HL-60 (cell line): ENCODE results near the gene ADCK1.

Experiments
- DNase-seq, 2 experiments: peaks; one replicate each; pipeline ENCODE4 v3.0.0-alpha.2; 2010 to 2020; ENCODE audit warnings: low read depth in 1 of 2, low spot score in 1 of 2
- H3K27ac ChIP-seq: fragments of 250-450 bp; sonication (Bioruptor Pico); replicated peaks from 2 replicates; pipeline ENCODE4 v1.5.1; 2020; ENCODE audit warnings: mild to moderate bottlenecking, moderate library complexity
- H3K27me3 ChIP-seq: fragments of 250-450 bp; sonication (Bioruptor Pico); 2 replicates; pipeline ENCODE4 v1.5.1; 2021; ENCODE audit warnings: mild to moderate bottlenecking, moderate library complexity; ENCODE audit not compliant: insufficient read depth, poor library complexity, severe bottlenecking
- H3K4me3 ChIP-seq: replicated peaks from 2 replicates; pipeline ENCODE4 v1.5.1; 2011; ENCODE audit warnings: mild to moderate bottlenecking, control low read depth, low read length; ENCODE audit not compliant: insufficient read depth
- GABPA ChIP-seq: IDR thresholded peaks from 2 replicates; pipeline ENCODE4 v1.6.1; 2012; ENCODE audit warnings: low read depth
- POLR2AphosphoS5 ChIP-seq: IDR thresholded peaks from 2 replicates; pipeline ENCODE4 v1.6.1; 2012; ENCODE audit warnings: low read depth
- SPI1 ChIP-seq: IDR thresholded peaks from 2 replicates; pipeline ENCODE4 v1.6.1; 2012; ENCODE audit warnings: low read depth, mild to moderate bottlenecking, borderline replicate concordance
- TF ChIP-seq, protein P1 (sequence below): IDR thresholded peaks from one replicate; pipeline ENCODE4 v1.5.1; 2011; ENCODE audit warnings: low read length, control low read depth, inconsistent platforms; ENCODE audit not compliant: insufficient read depth
- TF ChIP-seq, protein P2 (sequence below): IDR thresholded peaks from 2 replicates; pipeline ENCODE4 v1.6.1; 2012; ENCODE audit warnings: low read depth; ENCODE audit not compliant: insufficient replicate concordance

ADCK1 gene

GRCh38 chr14:77965050-77965449, 165.1 kb downstream of the ADCK1 start:
- Histone ChIP-seq H3K4me3 (no peak overlapping the region), H3K27me3 (no peaks in the 10 kb centered on the region), H3K27ac (no peak overlapping the region)
- TF ChIP-seq, protein P1, sequence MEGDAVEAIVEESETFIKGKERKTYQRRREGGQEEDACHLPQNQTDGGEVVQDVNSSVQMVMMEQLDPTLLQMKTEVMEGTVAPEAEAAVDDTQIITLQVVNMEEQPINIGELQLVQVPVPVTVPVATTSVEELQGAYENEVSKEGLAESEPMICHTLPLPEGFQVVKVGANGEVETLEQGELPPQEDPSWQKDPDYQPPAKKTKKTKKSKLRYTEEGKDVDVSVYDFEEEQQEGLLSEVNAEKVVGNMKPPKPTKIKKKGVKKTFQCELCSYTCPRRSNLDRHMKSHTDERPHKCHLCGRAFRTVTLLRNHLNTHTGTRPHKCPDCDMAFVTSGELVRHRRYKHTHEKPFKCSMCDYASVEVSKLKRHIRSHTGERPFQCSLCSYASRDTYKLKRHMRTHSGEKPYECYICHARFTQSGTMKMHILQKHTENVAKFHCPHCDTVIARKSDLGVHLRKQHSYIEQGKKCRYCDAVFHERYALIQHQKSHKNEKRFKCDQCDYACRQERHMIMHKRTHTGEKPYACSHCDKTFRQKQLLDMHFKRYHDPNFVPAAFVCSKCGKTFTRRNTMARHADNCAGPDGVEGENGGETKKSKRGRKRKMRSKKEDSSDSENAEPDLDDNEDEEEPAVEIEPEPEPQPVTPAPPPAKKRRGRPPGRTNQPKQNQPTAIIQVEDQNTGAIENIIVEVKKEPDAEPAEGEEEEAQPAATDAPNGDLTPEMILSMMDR, result no peak
- TF ChIP-seq POLR2AphosphoS5 (no peak), SPI1 (no peak), GABPA (no peak)
- TF ChIP-seq, protein P2, sequence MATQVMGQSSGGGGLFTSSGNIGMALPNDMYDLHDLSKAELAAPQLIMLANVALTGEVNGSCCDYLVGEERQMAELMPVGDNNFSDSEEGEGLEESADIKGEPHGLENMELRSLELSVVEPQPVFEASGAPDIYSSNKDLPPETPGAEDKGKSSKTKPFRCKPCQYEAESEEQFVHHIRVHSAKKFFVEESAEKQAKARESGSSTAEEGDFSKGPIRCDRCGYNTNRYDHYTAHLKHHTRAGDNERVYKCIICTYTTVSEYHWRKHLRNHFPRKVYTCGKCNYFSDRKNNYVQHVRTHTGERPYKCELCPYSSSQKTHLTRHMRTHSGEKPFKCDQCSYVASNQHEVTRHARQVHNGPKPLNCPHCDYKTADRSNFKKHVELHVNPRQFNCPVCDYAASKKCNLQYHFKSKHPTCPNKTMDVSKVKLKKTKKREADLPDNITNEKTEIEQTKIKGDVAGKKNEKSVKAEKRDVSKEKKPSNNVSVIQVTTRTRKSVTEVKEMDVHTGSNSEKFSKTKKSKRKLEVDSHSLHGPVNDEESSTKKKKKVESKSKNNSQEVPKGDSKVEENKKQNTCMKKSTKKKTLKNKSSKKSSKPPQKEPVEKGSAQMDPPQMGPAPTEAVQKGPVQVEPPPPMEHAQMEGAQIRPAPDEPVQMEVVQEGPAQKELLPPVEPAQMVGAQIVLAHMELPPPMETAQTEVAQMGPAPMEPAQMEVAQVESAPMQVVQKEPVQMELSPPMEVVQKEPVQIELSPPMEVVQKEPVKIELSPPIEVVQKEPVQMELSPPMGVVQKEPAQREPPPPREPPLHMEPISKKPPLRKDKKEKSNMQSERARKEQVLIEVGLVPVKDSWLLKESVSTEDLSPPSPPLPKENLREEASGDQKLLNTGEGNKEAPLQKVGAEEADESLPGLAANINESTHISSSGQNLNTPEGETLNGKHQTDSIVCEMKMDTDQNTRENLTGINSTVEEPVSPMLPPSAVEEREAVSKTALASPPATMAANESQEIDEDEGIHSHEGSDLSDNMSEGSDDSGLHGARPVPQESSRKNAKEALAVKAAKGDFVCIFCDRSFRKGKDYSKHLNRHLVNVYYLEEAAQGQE, result no peak
- no peak for DNase-seq

DNA sequence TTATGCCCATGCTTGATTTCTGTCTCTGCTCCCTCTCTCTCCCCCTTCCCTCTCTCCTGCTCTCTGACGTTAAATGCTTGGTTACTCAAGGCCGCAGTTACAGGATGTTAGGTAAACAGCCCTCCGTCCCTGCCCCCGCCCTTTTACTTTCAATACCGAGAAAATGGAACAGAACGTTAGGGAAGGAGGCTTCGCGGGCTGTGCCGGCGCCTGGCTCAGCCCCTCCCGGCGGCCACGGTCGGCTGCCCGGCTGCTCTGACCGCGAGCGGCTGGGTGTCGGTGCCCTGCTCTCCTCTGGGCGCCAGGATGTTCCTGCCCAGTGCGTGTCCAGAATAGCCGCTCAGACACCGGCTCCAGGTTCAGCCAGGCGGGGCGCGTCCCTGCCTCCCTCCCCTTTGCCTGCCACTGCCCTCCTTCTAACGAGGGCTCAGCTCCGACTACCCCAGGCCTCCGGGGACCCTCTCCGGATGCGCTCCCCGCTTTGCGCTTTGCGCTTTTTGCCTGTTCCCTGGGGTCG, 166.1 kb downstream of the ADCK1 start:
- H3K27me3 ChIP-seq, result no peaks in the 10 kb centered on the region
- peak; percentile 26 to 63 for DNase-seq
- H3K27ac ChIP-seq, result peak overlapping the region; percentile 51
- TF ChIP-seq POLR2AphosphoS5 (no peak), GABPA (no peak), SPI1 (no peak)
- TF ChIP-seq, protein P1, result no peak
- TF ChIP-seq, protein P2, result no peak
- peak overlapping the region; percentile 40 for H3K4me3 ChIP-seq

DNA sequence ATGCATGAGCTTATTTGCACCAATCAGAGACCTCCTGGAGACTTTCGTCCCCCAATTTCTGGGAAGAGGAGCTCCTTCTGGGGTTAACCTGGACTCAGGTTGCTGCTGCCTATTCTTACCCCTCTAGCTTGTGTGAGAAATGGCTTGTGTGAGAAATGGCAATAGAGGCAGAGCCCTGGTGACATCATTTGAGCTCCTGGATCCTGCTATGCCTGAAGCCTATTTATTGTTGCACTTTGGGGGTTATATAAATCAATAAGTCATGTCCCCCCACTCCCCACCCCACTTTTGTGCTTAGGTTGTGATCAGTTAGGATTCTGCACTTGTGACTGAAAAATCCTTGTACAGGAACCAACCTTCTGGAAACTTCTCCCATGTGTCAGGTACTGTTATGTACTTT, 167.2 kb downstream of the ADCK1 start:
- no peak overlapping the region for H3K4me3 ChIP-seq
- no peak overlapping the region for H3K27ac ChIP-seq
- DNase-seq, result no peak
- H3K27me3 ChIP-seq, result no peaks in the 10 kb centered on the region
- TF ChIP-seq POLR2AphosphoS5 (no peak), GABPA (no peak), SPI1 (no peak)
- TF ChIP-seq, protein P1, result no peak
- TF ChIP-seq, protein P2, result no peak
